Urothelium cell line (cell line): ENCODE measurements around the gene ZFPM1.
"Not testable (repeated sequence)": the region's sequence is repeated elsewhere in the genome, so short reads cannot be mapped to it uniquely, and the experiment has no call there.

Source experiments
- DNase-seq: peaks from one replicate; pipeline ENCODE4 v3.0.0; 2011; ENCODE audit warnings: low spot score, mixed read lengths
- FAIRE-seq: peaks from 2 replicates; lab custom pipeline; 2011; peaks lifted over from hg19 to GRCh38; lab: Jason Lieb, UNC

Gene ZFPM1

DNA sequence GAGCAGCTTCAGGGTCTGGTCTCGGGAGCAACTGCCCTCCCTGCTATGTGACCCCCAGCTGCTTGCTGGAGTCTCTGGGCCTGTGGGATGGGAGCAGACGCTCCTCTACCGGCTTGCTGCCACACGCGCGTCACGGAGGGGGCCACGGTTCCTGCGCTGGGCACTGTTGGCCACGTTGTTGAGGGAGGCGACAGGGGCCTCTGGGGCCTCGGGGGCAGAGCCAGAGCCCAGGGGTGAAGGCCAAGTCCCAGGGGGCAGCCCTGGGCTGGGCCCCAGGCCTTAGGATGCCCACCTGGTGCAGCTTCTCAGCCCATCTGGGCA, 56.6 kb downstream of the ZFPM1 start:
- no peak for FAIRE-seq
- DNase-seq, result no peak

DNA sequence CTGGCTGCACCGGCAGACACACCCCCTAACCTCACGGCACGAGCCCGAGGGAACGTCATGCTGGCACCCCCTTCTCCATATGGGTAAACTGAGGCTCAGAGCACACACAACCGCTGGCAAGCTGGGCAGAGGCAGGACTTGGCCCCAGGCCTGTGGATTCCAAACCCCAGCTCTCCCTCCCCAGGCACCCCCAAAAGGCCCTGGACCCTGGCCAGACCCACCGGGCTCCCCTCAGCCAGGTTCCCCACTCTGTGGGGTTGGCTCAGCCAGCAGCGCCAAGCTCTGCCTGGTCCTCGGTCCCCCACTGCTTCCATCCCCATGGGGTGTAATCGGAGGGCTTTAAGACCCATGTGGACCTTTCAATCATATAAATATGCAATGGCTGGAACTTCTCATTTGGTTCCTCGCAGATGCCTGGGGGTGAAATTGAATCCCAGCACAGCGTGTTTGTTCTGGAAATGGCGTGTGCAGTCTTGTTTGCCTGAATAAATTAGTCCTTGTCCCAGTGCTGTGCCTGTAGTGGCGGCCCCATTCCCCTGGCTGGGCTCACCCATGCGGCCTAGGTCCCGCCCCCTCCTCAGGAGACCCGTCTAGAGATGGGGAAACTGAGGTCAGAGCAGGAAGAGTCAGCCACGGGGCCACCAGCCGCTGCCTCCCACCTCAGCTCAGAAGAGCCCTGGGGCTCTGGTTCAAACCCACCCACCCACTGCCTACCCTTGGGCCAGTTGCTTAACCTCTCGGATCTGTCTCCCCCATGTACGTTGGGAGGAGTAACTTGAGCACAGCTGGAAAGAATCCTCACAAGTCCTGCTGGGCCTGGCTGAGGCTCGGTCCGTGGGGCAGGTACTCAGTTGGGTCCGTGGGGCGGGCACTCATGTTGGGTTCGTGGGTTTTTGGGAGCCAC, 57.3 kb downstream of the ZFPM1 start:
- no peak for FAIRE-seq
- DNase-seq, result no peak

DNA sequence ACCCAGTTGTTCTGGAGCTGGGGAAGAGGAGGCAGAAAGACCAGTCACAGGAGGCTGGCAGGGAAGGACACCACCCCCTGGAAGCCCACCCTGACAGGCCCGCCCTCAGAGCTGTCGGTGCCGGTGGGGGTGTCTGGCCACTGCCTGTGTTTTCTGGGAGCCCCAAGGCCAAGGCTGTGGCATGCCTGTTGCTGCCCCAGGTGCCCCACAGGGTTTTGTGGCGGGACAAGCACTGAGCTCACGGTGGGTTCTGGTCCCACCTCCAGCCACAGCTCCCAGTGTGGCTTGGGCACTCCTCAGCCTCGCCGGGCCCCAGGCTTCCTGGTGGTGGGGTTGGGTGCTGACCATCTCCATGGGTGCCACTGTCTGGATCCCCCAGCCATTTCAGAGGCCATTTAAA, 58.0 kb downstream of the ZFPM1 start:
- no peak for FAIRE-seq
- DNase-seq, result no peak

DNA sequence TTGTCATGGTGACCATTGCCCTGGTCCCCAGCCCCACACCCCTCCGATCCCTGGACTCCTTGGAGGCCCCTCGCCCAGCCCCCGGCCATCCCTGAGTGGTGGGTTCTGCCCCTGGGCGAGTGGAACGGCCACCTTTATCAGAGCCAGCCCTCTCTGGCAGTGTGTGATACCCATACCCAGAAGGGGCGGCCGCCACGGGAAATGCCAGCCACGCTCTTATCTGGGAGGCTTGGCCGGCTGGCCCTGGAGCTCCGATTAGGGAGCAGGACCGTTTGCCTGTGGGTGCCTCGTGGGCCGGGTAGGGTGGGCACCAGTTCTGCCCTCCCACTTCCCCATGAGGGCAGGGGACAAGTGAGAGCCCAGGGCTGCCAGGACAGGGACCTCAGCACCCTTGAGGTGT, 58.8 kb downstream of the ZFPM1 start:
- DNase-seq (no peak), FAIRE-seq (no peak)

DNA sequence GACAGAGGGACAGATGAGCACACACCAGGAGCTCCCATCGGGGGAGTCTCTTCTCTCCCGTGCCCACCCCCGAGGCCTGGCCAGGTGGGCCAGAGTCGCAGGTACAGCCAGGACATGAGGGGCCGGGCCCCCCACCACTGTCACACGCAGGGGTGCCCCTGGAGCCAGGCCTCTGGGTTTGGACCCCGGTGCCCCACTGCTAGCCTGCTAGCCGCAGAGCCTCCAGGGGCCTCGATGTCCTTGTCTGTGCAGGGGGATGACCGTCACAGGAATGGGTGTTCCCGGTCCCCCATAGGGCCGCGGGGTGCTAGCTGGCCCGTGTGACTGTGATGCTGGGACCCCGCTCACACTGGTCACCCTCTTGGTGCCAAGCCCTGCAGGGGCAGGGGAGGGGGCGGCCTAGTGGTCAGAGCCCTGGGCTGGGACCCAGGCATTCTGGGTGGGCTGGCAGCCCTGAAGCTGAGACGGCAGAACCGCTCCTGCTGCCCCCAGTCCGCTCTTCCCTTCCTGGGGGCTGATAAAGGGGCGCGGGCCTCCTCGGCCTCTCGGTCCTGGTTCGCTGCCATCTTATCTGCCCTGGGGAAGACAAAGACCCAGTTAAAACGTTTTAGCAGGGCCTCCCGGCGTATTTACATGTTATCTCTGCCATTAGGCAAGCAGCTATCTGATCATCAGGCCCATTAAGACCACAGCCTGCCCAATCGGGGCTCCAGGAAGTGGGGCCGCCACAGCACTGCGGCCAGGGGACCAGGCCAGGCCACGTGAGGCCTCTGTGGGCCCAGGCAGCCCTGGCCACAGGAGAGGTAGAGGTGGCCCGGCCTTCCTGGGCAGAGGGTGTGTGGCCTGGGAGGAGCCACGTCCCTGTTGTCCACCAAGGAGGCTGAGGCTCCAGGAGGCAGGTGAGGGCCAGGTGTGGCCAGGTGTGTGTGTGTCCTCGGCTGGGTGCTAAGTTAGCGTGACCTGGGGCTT, 59.9 kb downstream of the ZFPM1 start:
- DNase-seq (no peak), FAIRE-seq (no peak)

DNA sequence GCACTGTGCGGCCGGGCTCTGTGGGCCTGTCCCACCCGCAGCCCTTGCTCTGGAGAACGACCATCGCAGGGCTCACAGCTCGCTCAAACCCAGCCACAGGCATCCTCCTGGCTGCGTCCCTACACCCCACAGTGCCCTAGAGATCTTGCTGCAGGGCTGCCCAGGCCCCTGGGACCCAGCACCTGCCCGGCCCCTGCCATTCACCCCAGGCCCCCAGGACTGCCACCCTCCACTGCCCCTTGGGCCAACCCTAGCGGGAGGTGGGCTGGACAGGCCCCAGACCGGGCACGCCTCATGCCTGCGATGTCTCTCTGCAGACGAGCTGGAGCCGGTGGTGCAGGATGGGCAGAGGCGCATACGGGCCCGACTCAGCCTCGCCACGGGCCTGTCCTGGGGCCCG, 61.0 kb downstream of the ZFPM1 start:
- FAIRE-seq, result no peak

DNA sequence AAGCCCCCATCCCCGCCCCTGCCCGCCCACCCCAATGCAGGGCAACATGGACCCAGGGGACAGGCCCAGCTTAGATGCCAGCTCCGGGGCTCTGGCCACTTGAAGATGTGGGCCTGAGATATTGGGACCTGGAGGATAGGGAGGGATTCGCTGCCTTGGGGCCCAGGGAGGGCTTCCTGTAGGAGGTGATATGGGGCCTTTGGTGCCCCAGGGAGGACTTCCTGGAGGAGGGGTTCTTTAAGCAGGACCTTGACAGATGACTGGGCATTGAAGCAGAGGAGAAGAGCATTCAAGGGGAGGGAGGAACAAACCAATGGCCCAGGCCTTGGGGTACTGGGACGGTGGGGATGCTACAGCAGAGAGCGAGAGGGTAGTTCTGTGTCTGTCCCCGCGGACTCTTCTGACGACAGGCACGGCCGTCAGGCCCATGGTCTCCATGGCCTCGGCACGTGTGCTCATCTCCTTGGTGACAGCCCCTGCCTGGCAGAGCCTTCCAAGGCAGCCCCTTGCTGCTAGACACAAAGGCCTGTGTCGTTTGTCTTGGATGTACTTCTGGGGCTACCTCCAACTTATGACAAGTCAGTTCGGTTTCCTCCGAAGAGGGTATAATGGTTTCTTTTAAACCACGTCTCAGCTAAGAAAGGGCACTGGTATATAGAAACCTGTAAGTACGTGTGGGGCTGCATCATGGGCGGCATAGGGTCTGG, 61.6 kb downstream of the ZFPM1 start:
- no peak for FAIRE-seq

More for the DNA sequence above, 61.0 kb downstream of the ZFPM1 start:
- DNase-seq, result no peak

DNA sequence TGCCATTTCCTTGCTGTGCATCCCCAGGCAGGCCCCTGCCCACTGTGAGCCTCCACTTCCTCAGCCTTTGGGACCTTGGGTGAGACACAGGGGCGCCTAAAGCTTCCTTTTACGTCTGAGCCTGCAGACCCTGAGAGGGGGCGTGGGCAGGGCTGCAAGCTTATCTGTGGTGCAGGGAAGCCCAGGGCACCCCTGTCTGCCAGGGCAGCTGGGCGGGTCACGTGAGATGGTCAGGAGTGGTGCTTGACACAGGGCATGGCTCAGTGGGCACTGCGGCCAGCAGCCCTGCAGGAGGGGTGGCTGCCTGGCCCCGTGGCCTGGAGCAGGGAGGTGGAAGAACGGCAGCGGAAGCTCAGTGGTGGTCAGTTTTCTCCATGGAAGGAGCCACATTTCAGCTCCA, 62.3 kb downstream of the ZFPM1 start:
- FAIRE-seq (no peak), DNase-seq (no peak)

More for the DNA sequence above, 61.6 kb downstream of the ZFPM1 start:
- no peak for DNase-seq

DNA sequence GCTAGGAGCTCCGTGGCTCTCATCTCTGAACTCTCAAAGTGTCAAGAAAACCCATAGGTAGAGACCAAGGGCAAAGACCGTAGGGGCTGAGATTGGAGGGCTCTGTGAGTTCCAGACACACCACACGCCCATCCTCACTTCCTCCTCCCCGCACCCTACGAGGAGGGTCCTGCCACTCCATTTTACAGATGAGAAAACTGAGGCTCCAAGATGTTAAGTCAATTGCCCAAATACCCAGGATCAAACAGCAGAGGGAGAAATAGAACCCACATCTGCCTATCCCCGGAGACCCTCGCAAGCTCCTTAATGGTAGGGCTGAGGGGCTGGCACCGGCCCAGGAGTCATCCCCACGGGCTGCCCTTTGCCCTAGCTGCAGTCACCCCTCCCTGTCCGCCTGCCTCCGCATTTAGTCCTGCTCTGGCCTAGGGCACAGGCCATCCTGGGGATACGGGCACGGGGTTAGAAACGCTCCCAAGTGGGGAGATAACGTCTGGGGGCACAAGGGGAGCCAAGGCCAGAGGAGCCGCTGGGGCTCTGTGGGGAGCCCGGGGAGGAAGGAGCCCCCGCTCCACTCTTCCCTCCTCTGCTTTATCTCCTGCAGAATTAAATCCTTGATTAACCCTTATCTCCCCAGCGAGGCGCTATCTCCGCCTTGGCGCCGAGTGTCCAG, 63.0 kb downstream of the ZFPM1 start:
- DNase-seq (no peak), FAIRE-seq (no peak)

DNA sequence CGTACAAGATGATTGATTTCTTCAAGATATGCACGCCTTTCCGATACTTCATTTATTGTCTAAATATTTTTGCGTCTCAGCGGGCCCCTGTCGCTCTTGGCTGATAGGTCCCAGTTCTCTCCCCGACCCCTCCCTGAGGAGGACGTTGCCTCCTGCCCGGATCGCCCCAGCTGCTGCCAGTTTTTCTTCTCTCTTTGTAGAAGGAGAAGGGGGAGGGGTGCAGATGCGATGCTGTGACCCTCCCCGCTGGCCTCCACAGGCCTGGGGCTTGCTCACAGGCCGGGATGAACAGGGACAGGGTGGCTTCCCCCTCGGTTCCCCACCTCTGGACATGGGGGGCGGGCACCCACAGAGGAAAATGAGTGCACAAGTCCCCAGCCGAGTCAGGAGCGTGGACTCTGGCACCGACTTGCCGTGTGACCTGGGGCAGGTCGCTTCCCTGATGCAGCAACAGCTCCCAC, 63.6 kb downstream of the ZFPM1 start:
- DNase-seq (no peak), FAIRE-seq (no peak)

DNA sequence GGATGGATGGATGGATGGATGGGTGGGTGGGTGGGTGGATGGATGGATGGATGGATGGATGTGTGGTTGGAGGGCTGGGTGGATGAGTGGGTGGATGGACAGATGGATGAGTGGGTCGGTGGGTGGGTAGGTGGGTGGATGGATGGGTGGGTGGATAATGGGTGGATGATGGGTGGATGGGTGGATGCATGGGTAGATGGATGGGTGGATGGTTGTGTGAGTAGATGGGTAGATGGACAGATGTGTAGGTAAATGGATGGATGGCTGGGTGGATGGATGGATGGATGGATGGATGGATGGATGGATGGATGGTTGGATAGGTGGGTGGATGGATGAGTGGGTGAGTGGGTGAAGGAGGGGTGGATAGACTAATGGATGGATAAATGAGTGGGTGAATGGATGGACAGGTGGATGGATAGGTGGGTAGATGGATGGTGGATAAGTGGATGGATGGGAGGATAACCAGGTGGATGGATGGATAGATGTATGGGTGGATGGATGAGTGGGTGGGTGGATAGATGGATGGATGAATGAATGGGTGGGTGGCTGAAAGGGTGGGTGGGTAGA, 64.2 kb downstream of the ZFPM1 start:
- DNase-seq, result not testable (repeated sequence)
- FAIRE-seq, result peak; percentile 77

DNA sequence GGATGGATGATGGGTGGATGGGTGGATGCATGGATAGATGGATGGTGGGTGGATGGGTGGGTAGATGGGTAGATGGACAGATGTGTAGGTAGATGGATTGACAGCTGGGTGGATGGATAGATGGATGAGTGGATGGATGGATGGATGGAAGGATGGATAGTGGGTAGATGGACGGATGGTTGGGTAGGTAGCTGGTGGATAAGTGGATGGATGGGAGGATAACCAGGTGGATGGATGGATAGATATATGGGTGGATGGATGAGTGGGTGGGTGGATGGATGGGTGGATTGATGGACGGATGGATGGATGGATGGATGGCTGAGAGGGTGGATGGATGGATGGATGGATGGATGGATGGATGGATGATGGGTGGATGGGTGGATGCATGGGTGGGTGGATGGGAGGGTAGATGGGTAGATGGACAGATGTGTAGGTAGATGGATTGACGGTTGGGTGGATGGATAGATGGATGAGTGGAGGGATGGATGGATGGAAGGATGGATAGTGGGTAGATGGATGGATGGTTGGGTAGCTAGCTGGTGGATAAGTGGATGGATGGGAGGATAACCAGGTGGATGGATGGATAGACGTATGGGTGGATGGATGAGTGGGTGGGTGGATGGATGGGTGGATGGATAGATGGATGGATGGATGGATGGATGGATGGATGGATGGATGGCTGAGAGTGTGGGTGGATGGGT, 65.5 kb downstream of the ZFPM1 start:
- FAIRE-seq, result peak; percentile 86

DNA sequence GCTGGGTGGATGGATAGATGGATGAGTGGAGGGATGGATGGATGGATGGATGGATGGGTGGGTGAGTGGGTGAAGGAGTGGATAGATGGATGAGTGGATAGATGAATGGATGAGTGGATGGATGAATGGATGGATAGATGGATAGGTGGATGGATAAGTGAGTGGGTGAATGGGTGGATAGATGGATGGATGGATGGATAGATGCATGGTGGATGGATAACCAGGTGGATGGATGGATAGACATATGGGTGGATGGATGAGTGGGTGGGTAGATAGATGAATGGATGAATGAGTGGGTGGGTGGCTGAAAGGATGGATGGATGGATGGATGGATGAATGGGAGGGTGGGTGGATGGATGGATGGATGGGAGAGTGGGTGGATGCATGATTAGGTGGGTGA, 66.2 kb downstream of the ZFPM1 start:
- DNase-seq (no peak), FAIRE-seq (peak; percentile 17)

More for the DNA sequence above, 65.5 kb downstream of the ZFPM1 start:
- DNase-seq, result not testable (repeated sequence)

DNA sequence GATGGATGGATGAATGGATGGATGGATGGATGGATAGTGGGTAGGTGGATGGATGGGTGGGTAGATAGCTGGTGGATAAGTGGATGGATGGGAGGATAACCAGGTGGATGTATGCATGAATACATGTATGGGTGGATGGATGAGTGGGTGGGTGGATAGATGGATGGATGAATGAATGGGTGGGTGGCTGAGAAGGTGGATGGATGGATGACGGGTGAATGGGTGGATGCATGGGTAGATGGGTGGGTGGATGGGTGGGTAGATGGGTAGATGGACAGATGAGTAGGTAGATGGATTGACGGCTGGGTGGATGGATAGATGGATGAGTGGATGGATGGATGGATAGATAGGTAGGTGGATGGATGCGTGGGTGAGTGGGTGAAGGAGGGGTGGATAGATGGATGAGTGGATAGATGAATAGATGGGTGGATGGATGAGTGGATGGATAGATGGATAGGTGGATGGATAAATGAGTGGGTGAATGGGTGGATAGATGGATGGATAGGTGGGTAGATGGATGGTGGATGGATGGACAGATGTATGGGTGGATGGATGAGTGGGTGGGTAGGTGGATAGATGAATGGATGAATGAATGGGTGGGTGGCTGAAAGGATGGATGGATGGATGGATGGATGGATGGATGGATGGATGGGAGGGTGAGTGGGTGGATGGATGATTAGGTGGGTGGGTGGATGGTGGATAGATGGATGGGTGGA, 67.0 kb downstream of the ZFPM1 start:
- peak; percentile 92 for FAIRE-seq
- DNase-seq, result no peak

DNA sequence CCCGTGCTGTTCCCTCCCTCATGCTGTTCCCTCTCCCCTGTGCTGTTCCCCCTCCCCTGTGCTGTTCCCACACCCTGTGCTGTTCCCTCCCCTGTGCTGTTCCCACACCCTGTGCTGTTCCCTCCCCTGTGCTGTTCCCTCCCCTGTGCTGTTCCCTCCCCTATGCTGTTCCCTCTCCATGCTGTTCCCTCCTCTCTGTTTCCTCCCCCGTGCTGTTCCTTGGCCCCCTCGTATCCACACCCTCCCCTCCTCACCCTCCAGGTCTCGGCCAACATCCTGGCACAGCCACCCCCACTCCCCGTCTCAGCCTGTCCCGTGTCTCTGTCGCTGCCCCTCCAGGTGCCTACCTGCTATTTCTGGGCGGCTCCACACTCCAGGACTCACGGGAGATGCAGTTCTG, 68.6 kb downstream of the ZFPM1 start:
- FAIRE-seq (peak; percentile 58), DNase-seq (no peak)

DNA sequence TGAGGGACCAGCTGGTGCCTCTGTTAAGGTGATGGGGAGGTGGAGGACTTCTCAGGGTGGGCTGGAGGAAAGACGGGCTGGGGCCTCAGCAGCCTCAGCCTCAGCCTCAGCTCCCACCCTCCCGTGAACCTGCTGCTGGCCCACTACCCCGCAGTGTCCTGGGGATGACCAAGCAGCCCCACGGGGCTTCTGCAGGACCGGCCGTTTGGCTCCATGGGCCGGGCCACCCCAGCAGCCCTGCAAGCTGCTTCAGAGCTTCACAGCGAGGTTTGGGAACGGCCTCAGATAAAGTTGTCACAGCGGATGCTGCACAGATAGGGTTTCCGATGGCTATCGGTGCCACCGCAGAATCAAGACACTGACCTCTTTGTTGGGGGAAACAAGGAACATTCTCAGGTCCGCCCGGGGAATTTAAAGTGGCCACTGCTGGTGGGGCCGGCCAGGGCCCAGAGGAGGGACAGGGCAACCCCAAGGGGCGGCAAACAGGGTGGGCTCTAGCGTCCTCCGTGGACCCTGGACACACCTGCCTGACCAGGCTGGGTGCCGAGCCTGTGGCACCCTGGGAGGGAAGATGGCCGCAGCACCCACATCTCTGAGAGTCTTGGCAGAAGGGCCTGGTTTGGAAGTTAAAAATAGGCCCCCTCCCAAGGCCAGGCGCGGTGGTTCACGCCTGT, 69.3 kb downstream of the ZFPM1 start:
- FAIRE-seq, result no peak
- no peak for DNase-seq

DNA sequence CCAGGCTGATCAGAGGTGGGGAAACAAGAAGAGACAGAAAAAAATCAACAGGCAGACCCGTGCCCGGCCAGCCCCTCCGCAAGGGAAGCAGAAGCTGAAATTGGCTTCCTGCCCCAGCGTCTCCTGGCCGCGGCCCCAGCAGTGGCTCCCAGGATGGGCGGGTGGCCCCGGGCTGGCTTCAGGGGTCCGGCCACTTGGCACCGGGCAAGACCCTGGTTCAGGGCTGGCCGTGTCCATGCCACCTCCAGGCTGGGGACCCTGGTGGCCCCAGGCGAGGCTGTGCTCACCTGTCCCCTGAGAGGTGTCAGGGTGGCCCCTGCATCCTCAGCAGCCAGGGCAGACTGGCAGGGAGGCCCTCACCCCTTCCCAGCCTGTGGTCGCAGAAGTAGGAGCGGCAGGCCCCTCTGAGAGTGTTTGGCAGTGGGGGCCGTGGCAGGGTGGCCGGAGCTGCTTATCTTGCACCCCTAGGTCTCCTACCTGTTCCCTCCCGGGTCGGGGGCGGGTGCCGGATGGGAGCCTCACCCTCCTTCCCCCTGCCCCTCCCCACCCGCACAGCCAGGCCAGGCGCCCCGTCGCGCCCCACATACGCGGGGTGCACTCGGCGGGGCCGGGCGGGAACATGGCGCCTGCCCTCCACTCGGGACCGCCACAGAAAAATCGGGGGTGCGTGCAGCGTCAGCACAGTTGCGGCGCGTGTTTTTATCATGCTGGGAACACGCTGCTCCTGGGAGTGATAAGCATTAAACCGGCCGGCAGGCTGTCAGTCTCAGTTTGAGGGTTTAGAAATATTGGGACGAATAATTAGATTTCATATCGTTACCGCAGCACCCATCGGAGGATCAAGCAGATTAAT, 70.5 kb downstream of the ZFPM1 start:
- no peak for DNase-seq
- FAIRE-seq, result no peak
